Iris pigment epithelial cell (primary cell): ENCODE data around the gene MEIS2.

Source experiments
- DNase-seq: peaks from one replicate; pipeline ENCODE4 v3.0.0-alpha.2; 2011; ENCODE audit warnings: low read depth

The MEIS2 gene

DNA sequence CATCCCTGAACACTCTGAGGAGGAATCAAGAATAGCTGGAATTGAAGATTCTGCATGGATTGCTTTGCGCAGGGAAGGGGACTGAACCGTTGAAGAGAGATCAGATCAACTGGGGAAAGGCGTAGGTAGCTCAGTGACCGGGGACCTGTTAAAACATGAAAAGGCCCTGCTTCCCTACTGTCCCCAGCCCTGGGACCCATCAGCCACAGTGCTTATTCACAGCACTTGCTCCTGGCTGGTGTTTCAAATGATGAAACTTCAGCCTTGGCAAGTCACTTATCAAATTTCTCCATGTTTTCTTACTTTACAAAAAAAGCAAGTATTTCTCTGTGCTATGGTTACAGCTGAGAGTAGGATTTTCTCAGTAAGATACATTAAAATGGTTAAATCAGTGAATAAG lies 199.3 kb downstream of the MEIS2 start:
- DNase-seq = no peak

DNA sequence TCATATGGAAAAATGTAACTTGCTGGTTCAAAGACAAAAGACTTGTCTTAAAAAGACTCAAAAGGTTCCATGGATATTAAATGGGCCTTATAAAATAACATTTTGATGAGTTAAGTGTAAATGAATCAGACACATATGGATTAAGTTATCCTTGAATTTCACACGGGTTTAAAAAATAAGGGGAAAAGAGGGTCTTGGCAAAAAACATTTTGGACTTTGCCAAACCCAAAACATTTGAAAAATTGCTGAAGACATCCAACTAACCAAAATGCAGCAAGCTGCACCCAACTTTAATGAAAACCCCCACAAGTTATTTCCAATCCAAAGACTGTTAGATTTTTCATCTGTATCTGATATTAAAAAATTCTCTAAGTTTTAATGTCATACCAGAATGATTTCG lies 200.7 kb downstream of the MEIS2 start:
- DNase-seq = no peak

GRCh38 chr15:36898536-36899126 lies 201.7 kb downstream of the MEIS2 start:
- no peak for DNase-seq

- no peak for DNase-seq
Observed at GRCh38 chr15:36897834-36898233, 202.5 kb downstream of the MEIS2 start.

DNA sequence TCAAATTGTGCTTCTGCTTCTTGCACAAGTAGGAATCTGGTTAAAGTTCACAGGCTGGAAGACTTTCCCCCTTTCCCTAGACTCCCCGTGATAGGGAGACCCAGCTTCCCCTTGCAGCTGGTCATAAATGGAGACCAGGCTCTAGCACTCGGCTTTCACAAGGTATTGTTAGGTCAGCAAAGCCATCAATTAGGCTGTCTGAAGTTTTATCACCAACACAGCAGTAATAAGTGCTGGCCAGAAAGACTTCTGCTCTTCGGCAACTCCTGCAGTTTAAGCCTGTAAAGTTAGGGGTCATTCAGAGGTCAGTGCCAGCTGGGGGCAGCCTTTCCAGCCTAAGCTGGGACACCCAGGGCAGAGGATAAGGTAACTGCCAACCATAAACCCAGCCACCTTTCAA lies 203.4 kb downstream of the MEIS2 start:
- DNase-seq = no peak

- DNase-seq = no peak
Observed at GRCh38 chr15:36894075-36894474, 206.3 kb downstream of the MEIS2 start.

- DNase-seq = no peak
Observed at GRCh38 chr15:36893276-36893675, 207.1 kb downstream of the MEIS2 start.

DNA sequence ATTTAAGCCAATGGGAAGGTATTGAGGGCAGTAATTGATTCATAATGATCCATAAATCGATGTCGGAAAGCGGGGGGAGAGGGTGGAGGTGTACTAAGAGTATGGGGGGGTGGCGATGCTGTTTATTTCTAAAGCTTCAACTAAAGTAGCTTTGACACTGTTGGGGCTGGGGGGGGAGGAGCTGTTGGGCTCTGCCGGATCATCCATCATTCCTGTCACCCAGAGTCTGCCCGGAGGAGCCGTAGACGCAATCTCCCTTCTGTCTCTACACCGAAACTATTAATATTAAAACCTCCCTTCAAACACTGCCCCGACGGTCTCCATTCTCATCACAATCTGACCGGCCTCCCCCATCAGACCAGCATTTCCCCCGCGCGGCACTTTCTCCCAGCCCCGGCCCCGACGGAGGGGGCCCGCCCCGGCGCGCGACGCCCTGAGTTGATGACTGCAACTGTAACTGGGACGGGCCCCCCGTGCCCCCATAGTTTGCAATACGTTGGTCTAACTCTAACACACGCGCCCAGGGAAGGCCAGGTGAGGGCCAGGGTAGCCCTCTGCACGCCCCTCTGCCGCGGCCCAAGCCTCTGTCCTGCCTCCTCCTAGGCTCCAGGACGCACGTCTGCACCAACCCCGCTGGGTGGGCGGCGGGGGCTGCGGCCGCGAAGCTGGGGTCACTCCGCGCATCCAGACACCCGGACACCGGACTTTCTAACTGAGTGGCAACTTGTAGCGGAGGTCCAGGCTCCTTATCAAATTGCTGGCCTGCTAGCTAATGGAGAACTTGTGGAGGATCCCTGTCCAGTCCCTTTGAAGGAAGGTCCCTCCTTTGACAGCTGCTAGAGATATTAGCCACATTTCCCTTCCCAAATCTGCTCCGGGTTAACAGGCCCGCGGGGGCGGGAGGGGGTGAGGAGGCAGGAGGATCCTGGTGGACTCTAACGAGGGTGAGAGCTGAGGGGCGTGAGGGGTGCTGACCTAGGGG lies 212.0 kb downstream of the MEIS2 start:
- no peak for DNase-seq

GRCh38 chr15:36887214-36887961 lies 213.0 kb downstream of the MEIS2 start:
- DNase-seq = no peak

- no peak for DNase-seq
Observed at GRCh38 chr15:36886701-36887100, 213.6 kb downstream of the MEIS2 start.

- DNase-seq = no peak
Observed at GRCh38 chr15:36886191-36886590, 214.2 kb downstream of the MEIS2 start.

DNA sequence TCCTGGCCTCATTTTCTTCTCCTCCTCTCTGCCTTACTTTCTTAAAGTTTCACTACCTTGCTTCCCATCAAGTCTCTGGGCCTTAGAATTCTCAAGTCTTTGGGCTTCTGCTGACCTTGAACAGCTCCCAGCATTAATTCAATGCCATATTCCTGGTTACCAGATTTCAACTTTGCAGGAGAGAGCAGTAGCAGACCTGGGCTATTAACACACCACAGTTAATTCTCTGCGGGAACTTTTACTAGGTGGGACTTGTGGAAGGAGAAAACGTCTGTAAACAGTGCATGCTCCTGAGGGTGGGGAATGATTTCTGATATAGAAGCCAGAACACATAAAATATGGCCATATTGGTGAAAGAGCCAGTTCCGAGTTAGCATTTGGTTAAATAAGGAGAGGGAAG lies 214.6 kb downstream of the MEIS2 start:
- DNase-seq = no peak

DNA sequence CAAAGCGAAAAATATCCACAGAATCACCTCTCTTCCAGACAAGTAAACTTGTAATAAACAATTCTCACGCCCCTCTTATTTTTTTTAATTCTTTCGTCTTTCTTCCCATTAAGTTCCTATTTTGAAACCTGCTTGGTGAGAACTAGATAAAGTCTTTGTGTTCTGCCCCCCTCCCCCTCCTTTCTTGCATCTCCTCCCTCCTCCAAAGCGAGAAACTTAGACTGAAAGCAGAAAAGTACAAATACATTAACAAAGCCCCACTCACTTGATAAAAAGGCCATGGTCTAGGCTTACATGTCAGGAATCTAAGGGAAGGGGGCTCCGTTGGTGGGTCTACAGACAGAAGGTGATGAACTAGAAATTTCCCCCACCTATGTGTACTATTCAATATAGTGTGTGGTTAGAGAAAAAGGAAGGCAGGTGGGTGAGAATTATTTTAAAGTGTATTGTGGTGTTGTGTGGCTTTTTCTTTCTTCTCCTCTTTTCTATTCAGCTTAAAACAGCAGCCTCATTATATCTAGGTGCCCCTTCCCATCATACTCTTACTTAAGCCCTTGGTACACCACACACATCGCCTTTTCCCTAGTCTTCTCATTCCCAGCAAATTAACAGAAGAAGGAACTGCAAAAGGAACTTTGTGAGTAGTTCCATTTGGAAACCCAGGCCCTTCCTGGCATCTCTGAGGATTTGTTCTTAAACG lies 215.3 kb downstream of the MEIS2 start:
- no peak for DNase-seq

DNA sequence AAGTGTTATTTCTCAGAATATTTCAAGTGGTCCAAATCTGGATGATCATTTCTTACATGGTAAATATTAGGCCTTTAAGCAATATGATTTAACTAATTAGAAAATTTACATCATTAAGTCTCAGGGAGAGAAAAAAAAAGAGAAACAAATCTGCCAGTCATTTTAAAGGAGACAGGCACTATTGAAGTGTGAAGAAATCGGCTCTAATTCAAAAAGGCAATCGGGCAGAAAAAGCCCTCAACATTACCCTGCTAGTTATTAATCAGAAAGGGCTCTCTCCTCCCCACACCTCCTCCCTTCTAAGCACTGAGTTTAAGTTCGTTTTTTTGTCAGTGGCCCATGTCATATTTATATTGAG lies 215.9 kb downstream of the MEIS2 start:
- no peak for DNase-seq

DNA sequence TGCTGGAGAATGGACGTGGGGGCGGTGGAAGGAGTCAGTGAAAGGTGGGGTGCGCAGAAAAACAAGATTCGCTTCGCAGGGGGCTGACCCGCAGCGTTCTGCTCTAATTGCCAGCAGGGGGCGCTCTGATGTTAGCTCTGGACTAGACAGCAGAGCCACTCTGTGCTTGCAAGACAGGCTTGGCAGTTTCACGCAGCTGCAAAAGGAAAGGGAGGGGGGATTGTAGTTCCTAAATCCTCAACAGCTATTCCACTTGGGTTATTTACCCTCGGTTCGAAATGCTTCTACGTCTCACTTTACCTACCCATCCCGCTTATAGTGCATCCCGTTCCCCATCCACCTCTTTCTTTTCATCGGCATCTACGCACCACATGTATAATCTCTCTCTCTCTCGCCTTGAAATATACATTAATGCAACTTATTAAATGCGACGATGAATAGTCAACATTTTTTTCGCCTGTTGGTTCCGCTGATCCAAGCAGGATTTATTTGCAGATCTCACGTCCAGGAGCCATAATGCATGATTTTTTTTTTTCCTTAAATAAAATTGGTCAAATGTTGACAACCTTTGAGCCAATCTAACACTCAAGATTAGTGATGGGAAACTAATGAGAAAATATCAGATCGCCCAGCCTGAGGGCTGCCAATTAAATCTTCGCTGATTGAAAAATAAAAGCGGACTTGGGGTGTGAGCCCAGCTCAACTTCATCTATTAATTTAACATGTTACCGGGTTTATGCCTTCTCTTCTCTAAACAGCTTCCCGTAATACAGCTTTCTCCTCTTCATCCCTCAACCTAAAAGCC lies 216.4 kb downstream of the MEIS2 start:
- DNase-seq = peak; percentile 86

DNA sequence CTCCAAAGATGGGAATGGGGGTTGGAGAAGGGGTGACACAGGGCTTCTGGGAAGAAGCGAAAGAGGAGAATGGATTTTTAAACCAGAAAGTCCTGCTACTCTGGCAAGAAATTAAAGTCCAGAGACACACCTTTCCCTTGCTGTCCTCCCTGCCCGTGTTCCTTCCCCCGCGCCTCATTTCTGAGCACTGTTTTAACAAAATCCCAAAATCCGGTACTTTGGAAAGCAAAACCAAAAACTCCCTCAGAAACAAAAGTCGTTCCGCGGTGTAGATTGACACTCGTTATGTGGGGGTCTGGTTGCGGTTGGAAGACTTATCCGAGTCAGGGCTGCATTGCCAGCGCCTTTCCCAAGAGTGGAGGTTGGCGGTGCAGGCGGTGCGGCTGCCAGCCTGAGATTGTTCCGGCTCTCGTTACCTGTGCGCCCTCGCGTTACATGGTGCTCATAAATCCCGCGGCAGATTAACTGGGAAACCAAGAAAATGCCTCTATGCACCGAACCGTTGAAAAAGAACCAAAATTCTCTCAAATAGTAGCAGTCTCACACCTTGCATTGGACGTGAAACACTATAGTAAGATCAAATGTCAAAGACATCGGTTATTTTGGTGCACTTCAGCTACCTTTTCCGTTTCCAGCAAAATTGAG lies 217.7 kb downstream of the MEIS2 start:
- DNase-seq = no peak

- DNase-seq = no peak
Observed at GRCh38 chr15:36882056-36882455, 218.3 kb downstream of the MEIS2 start.

DNA sequence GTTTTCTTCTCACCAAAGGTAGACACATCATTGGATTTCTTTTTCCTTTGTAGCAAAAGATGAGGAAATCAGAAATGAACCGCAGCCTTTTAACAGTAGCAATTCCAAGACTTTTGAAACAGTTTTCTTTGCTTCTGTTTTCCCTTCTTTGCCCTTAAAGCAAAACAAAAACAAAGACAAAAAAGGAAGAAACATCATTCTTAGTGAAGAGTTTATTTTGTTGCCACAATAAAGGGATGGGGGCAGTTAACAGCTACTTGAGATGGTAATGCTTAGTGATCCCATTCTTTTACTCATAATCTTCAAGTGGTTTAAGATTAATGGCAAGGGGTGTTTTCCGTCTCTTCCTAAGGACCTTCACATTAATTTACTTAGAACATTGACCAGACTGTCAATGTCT lies 218.8 kb downstream of the MEIS2 start:
- DNase-seq = no peak

DNA sequence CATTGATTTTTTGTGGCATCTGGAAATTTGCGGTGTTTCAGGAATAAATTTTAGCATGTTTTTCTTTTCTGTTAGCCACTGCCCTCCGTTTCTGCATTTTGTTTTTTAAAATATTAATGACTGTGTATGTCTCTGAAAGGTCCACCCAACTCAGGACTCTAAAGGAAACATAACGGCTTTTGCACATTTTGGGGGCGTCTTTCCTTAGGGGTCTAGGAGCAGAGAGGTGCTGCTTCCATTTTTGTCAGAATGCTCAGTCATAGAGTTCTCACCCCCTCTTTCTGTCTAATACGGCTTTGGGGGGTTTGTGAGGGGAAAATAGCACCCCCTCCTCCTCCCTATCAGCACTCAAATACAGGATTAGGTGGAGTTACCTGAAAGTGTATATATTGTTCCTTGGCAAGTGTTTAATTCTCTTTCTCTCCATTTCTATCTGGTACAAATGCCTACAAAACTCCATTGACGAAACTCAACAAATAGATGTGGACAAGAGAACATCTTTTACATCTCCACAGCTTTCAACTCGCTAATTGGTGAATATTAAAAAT lies 219.4 kb downstream of the MEIS2 start:
- no peak for DNase-seq

- DNase-seq = no peak
Observed at GRCh38 chr15:36880224-36880912, 220.0 kb downstream of the MEIS2 start.
